Measurements from ENCODE around the gene NFATC2.
A peak's percentile ranks its signal among the peaks of the same experiment; 100 is the strongest.
"Not testable (repeated sequence)": the region's sequence is repeated elsewhere in the genome, so short reads cannot be mapped to it uniquely, and the experiment has no call there.

The NFATC2 gene

DNA sequence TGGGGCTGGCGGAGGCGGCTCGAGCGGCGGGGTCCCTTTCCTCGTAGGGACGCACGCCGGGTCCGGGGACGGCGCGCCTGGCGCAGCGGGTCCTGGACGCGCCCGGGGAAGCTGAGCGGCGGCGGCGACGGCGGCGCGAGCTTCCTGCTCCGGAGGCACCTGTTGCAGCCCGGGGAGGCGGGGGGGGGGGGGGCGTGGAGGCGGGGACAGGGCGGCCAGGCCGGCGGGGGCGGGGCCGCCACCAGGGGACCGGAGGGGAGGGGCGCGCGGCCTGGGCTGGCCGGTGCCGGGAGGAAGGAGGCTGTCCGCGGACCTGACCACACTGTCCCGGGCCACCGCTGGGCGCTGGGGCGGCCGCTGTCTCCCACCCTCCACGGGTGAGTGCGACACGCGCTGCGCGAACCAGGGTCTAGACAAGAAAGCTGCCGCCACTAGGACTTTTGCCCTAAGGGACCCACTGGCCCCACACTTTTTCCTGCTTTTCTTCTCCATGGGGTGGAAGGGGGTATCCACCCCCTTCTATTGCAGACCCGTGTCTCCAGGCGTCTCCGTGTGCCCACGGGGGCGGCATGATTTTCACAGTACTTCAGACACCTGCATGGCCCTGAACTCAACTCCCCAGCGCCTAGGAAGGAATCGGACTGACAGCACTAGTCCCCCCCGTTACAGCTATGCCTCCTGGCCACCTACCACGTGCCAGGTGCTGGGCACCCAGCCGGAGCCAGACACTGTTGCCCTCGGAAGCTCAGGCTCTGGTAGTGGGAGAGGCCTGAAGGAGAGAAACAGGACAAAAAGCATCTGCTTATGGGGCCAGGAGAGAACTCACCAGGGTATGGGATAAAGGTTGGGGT lies at the start of gene NFATC2:
Gene NFATC2 (minus strand): TSS at position 149 of the 851 bp plus-strand sequence. CDS start 220 bp downstream, outside the sequence.
- peak; percentile 41 to 50 for DNase-seq

DNA sequence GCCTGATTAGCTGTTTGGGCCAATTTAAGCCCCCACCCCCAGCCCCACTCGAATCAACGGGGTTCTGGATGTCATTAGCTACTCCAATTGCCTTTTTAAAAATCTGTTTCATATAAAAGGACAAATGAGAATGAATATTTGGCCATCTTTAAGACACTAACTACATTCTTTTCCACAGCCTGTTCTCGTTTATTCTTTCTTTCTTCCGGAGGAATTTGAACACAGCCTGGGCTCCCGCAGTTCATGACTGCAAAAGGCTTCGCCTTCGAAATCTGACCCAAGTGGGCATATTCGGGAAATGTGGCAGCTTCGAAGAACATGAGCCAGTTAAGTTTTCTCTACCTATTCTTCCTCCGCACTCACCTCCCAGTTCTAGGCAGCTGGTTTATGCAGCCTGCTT lies 49.4 kb upstream of the NFATC2 start:
- no peak for DNase-seq

DNA sequence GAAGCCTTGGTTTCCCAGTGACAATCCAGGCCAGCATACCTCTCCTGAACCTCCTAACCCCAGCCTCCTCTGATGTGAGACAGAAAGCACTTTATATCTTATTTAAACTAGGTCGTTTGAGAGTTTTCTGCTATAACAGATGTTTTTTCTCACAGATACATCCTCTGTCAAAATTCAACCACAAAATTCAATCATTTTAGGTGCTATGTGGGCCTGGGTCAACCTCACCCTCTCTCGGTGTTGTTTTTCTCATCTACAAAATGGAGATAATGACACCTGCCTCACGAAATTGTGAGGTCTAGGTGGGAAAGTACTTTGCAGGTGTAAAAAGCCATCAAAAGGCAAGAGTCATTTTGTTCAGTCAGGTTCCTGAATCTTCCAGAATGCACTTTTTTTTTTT lies 46.2 kb upstream of the NFATC2 start:
- no peak for DNase-seq

DNA sequence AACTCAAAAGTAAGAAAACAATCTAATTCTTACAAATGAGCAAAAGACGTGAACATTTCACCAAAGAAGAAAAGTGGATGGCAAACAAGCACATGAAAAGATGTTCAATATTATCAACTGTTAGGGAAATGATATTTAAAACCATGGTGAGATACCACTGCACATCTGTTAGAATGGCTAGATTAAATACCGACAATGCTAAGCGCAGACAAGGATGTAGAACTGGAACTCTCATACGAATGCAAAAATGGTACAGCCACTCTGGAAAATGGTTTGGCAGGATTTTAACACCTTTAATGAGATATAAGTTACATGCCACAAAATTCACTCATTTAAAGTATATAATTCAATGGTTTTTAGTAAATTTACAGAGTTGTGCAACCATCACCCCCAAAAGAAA lies 44.6 kb upstream of the NFATC2 start:
- DNase-seq: no peak

DNA sequence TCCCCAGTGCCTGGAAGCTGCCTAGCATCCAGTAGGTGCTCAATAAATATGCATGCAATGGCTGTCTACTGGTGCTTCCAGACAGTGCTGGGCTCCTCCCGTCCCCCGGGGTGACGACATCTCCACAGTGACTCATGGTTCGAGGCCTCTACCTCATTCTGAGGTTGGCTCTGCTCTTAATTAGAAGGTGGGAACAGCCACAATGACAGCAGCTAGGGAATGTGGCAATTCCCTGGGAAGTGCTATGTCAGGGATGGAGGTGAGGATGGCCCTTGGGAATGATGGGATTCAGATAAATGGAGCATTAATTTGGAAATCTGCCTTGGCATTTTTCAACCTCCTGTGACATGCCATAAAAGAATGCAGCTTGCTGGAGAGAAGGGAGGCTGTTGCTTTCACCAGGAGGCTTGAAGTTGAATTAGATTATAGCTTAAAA lies 43.5 kb upstream of the NFATC2 start:
- no peak for DNase-seq

DNA sequence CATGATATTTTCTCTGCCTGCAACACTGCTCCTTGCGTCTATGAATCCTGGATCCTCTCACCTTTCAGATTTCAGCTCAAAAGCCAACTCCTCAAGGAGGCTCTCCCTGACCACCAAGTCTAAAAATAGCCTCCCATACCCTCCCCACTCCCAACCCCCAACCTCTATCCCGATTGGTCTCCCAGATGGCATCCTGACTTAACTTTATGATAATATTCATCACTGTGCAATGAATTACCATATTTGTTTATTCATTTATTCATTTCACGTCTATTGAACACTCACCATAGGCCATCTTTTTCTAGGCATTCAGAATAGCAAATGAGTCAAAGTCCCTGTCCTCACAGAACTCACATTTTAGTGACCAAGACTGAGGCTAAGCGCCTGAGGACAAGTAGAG lies 42.6 kb upstream of the NFATC2 start:
- DNase-seq: no peak

DNA sequence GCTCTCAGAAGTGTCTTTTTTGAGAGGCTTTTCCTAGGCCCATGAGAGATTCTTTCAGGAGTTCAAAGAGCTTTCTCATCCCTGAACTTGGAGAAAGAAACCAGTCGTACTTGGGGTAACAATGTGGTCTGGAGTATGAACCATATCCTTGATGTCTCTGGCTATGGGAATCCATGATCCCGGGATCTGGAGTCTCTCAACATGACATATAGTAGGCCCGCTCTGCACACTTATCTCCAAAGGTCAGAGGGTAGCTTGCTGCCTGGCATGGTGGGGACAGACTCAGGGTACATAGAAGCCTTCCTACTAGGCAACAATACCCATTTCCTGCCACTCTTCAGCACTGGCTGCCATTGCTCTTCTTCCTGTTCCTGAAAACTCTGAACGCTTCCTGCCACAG lies 42.2 kb upstream of the NFATC2 start:
- no peak for DNase-seq

DNA sequence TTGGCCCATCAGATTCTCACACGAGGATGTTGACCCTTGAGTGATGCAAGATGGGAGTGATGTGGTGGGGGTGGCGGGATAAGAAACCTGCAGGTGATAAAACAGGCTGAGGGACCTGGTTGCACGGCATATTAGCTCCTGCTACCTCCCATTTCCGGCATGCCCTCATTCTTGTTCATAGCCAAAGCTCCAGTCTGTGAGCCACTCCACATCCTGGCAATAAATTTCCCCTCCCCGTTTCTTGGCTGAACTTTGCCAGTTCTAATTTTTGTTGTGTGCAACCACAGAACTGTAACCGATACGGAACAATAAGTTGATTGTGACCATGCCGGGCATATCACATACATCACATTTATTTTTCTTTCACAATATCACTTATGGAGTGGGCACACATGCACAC lies 41.6 kb upstream of the NFATC2 start:
- DNase-seq: no peak

DNA sequence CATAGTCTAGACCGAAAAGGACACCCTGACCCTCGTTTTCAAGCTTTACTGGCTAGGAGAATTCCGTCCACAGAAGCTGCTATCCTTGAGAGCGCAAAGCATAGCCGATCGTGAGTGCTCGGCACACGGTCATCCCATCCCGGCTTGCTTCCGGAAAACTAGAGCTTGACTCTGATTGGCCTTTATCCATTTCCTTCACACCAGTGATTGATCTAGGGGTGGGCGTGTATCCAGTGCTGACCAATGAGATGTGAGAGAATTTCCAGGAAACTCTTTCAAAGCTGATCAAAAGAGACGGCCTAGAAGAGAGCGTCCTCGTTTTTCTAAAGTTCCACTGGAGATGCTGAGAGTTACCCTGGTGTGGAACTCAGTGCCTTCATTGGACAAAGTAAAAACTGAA lies 41.0 kb upstream of the NFATC2 start:
- DNase-seq: no peak

DNA sequence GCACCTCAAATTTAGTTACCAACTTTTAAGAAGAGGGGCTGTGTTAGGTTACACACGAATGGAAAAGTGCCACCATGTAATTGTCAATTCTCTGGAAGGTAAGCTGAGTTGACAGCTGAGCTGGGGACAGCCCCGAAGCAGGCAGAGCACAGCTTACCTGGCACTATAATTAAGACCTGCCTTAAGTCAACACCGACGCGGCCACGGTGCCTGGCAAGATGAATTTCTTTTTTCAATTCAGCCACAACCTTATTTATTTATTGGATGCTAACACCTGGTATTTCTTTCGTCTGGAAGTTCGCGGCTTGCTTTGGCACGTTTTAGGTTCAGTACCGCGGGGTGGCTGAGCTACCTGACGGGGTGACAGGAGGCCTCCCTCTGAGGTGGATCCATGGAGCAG lies 40.6 kb upstream of the NFATC2 start:
- DNase-seq: no peak

DNA sequence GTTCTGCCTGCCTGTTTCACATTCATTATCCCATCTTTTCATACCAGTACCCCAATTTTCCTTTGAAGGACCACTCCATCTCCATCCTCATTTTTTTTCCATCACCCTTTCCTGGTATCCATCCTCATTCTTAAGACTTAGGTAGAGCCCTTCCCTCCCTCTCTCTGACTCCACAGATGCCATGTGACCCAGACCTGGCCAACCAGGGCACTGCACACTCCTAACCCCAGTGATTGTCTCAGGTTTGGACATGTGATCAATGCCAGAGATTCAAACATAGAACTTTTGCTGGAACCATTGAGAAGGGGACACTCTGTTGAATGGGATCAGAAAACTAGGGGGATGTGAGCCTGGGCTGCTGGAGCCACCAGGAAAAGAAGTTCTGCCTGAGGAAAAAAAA lies 39.1 kb upstream of the NFATC2 start:
- no peak for DNase-seq

DNA sequence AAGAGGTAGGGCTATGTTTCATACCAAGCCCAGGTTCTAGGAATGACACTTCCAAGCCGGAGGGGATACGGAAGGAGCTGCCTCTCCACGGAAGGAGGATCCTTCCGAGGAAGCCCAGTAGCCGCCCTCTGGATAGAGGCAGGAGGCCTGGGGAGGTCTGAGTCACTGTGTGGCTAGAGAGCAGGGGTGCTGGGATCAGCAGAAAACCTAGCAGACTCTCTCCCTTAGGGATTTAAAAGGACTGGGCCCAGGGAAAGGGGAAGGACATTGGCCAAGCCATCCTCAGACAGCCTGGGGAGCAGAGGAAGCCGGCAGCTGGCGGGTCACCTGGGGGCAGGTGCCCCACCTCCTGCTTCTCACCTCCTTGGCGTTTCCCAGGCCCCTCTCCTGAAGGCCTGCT lies 36.6 kb upstream of the NFATC2 start:
- no peak for DNase-seq

DNA sequence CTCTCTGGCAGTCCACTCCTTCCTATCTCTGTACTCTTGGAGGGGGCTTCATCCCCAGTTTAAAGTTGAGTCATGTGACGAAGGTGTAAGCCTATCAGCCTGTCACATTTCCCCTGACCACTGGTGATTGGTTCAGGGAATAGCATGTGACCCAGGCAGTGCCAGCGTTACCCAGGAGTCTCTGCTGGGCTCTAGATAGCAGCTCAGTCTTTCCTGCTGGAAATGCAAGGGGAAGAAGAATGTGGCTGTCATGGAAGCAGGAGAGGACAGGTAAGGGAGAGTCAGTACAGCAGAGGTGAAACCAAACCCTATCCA lies 35.6 kb upstream of the NFATC2 start:
- DNase-seq: no peak

DNA sequence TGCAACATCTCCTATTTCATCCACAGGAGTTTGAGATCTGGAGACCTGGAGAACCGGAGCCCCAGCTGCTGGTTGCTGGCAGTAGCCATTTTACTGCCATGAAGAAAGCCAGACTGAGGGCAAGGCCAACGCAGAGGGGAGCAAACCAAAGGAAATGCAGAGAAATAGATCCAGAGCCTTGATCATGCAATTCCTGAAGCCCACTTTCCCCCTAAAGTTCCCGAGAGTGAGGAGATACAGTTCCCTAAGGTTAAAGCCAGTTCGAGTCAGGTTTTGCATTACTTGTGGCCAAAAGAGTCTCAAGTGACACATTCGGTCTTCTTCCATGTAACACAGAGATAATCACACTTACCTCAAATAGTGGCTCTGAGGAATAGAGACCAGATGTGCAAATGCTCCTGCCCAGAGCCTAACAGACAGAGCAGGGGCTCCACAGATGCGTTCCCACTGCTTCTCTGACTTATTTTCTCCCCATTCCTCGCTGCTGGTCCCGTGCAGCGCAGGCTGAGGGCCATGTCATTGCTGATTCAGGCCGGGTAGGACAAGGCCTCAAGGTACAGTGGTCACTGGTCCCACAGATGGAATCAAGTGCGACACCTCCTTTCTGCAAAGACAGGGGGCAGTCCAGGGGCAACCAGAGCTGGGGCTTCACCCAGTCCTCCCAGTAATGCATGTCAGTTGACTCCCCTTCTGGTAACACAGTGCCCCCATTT lies 35.1 kb upstream of the NFATC2 start:
- DNase-seq: no peak

DNA sequence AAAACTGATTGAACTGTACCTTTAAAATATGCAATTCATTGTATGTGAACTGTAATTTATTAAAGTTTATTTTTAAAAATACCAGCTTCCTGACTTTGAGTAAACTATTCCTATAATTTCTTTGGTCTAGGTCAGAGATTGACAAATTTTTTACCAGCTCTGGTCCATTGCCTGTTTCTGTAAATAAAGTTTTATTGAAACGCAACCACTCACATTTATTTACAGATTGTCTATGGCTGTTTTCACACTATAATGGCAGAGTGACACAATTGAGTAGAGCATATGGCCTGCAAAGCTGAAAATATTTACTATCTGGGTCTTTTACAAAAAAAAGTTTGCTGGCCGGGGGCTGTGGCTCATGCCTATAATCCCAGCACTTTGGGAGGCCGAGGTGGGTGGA lies 33.0 kb upstream of the NFATC2 start:
- no peak for DNase-seq

DNA sequence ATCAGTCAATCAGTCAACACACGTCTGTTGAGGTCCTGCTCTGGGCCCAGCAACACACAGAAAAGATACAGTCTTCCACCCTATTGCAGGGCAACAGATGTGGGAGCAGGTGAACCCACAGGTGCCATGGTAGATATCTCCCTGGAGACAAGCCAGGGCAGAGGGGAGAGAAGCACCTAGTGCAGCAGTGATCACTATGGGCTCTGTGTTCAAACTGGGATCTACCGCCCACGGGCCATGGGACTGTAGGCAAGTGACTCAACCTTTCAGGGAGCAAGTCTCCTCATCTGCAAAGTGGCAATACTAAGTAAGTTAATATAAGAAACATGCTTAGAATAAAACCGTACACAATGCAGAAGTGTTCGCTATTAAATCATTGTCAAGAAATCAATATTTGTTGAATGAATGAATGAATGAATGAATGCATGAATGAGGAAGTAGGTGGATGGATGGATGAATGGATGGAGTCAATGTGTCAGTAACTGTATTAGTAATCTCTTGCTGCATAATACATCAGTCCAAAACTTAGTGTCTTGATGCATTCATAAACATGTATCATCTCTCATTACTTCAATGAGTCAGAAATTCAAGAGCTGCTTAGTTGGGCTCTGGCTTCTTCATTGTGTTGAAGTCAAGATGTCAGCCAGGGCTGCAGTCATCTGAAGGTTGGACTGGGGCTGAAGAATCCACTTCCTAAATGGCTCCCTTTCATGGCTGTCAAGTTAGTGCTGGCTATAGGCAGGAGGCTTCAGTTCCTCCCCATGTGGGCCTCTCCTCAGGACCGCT lies 31.9 kb upstream of the NFATC2 start:
- DNase-seq: peak in 1 of 2 experiments; percentile 18

DNA sequence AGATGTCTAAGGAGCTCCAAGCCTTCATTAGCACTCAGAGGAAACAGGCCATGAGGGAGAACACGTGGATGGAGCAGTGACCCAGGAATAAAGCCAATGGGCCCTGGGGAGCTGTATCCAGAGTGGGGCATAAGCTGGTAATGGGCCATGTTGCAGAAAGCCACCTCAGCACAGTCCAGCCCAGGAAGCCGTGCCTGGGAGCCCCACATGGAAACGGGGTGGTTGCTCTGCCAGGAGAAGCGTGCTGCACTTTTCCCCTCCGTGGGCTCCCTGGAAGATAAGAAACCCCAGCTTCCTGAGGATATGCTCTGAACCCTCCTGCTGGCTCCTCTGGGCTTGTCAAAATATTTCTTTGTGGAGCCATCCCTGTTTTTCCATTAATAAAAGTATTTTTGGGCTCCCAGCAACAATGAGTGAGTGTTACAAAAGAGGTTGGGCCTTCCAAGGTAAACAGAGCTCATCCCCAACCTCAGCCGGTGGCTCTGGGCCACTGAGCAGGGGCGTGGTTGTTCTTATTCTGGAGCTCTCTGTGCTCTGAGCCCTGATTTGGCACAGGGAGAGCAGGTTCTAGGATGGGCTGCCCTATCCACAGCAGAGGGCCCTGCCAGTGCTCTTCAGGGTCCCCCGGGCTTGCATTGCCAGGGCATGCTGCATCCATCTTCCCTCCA lies 31.2 kb upstream of the NFATC2 start:
- no peak for DNase-seq

DNA sequence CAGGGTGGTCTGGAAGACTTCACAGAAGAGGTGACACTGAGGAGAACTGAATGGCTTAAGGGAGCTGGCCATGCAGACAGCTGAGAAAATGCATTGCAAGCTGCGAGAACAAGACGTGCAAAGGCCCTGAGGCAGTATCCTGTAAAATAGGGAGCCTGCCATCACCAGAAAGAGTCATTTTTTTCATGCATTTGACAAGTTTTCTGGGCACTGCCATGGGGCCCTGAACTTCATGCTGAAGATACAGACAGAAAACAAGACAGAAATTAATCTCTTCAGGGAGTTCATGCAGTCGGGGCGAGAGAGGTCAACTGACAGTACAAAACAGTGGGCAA lies 28.9 kb upstream of the NFATC2 start:
- no peak for DNase-seq

DNA sequence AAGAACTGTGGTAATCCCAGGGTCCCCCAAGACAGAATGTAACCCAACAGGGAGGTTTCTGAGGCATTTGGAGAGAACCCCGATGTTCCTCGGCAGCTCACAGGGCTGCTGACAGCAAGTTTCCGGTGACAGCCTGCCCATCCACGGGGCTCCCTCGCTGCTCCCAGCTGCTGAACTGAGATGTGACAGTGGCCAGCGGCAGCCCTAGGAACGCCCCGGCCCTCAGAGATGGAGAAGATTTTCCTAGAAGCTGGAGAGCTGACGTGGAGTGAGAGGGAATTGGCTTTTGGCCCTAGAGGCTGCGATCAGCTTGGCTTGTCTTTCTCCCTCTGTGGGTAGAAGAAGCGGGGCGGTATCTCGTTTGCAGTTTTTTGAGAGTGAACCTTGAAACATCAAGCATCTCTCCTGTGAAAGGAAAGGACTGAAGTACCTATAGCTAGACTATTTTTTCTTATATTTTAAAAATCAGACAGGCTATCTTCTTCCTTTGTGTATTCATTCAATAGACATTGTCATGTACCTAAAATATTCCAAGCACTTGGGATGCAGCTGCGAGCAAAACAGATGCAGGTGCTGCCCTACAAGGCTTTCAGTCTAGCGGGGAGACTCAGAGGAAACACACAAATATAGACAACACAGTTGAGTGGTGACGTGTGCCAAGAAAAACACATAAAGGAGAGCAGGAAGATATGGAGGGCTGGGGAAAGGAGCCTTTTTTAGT lies 28.4 kb upstream of the NFATC2 start:
- no peak for DNase-seq

DNA sequence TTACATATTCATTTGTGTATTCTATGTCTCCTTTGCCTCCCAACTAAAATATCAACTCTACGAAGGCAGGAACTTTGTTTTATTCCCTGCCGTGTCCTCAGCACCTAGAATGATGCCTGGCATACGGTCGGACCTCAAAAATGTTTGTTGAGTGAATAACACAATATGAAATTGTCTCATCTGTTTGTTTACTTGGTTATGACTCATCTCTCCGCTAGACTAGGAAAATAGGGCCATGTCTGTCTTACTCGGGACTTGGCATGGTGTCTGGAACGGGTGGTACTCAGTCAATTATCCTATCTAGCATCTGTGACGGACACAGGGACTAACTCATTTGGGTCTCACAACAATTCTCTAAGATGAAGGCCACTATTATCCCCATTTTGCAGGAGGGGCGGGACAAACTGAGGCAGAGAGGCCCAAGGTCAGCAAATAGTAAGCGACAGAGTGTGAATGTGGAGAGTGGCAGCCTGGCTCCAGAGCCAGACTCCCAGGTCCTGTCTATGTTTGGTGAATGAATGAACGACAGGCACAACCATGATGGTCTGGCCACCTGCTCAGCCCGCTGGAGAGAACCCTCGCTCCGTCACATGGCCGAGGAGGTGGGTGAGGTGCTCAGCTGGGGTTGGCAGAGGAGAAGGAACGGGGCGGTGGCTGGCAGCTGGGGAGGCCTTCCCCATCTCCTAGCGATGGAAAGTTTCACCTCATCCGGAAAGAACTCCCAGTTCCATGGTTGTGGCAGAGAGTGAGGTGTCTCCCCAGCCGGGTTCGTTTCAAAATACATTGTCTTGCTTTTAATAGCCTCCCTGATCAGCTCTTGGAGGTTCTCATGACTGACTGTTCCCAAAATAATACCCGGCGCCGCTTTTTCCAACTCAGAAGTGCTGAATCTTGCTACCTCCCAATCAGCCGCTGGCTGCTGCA lies 27.6 kb upstream of the NFATC2 start:
- no peak for DNase-seq

DNA sequence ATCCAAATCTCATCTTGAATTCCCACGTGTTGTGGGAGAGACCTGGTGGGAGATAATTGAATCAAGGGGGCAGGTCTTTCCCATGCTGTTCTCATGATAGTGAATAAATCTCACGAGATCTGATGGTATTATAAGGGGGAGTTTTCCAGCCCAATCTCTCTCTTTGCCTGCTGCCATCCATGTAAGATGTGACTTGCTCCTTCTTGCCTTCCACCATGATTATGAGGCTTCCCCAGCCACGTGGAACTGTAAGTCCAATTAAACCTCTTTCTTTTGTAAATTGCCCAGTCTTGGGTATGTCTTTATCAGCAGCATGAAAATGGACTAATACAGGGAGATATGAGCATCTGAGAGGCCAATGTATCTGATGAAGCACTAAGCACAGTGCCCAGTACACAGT lies 26.0 kb upstream of the NFATC2 start:
- DNase-seq: not testable (repeated sequence)
